ENCODE results near the gene MED25. TPM values are rescaled to one million over a fixed set of nuclear protein-coding genes. Genes with fewer than 3 reads are reported as not detected.

The MED25 gene
- total and polyA plus RNA-seq, 2 of the 4 experiments (the other 2 are of a cell fraction), result 4.7 to 38.5 TPM

- TF ChIP-seq RCOR1 (IDR thresholded peaks at IDR 0.05; ENCODE audit: insufficient replicate concordance, low read length) (no peak), CEBPB (IDR thresholded peaks at IDR 0.05; ENCODE audit: low read depth, low read length) (0 out of 2 replicates have a peak, but pooled peaks have one; percentile 20), SMC3 (IDR thresholded peaks at IDR 0.05; ENCODE audit: low read depth, low read length) (0 out of 2 replicates have a peak, but pooled peaks have one; percentile 9)
Measured at GRCh38 chr19:49812997-49813861, 4.9 kb upstream of the MED25 start, which contains the start of gene FUZ (continued).

- Histone ChIP-seq H3K18ac (ENCODE audit: low read depth, low read length) (no peak overlapping the region), H2BK15ac (ENCODE audit: low read depth, low read length) (no peak overlapping the region), H2AK5ac (ENCODE audit: low read depth, low read length) (no peak overlapping the region), H3K79me1 (ENCODE audit: low read depth in 1 of 2, low read length in 2 of 2) (peaks cover 10 to 27% of the 10 kb centered on the region in 2 experiments), H3K4me1 (ENCODE audit: control insufficient read depth, insufficient read depth, low read length) (peaks cover 4% of the 10 kb centered on the region), H2AK9ac (replicated peaks; ENCODE audit: low read depth, low read length, poor library complexity) (no peak overlapping the region), H3K23ac (ENCODE audit: low read depth, low read length) (no peak overlapping the region), H4K8ac (ENCODE audit: low read depth in 2 of 2, low read length in 2 of 2) (peak overlapping the region in 1 of 2 experiments; percentile 65; a peak in 1 of 4 replicates), H3K9me1 (ENCODE audit: insufficient read depth, low read length) (peaks cover 17% of the 10 kb centered on the region), H3K9ac (ENCODE audit: low read depth, low read length) (no peak overlapping the region), H3K4ac (ENCODE audit: low read depth, low read length) (no peak overlapping the region), H4K91ac (ENCODE audit: insufficient read depth, low read depth, low read length) (no peak overlapping the region), H3K27ac (ENCODE audit: insufficient read depth, low read length) (no peak overlapping the region), H3K27me3 (ENCODE audit: control insufficient read depth, insufficient read depth, low read length) (no peaks in the 10 kb centered on the region), H3K56ac (ENCODE audit: extremely low read depth, insufficient read depth, low read length) (no peak overlapping the region), H2BK20ac (ENCODE audit: low read depth, low read length) (no peak overlapping the region), H3K4me2 (ENCODE audit: low read depth, low read length) (no peak overlapping the region), H4K5ac (ENCODE audit: low read depth, low read length) (no peak overlapping the region; the same call in 1 of the 2 replicates), H3K36me3 (ENCODE audit: control insufficient read depth, insufficient read depth, low read length) (no peaks in the 10 kb centered on the region), H3K9me3 (ENCODE audit: control insufficient read depth, insufficient read depth, low read length) (no peaks in the 10 kb centered on the region), H2AFZ (replicated peaks; ENCODE audit: low read length, poor library complexity) (peak overlapping the region; percentile 70), H4K20me1 (ENCODE audit: insufficient read depth, low read length) (0 out of 2 replicates have a peak, but pooled peaks cover 2% of the 10 kb centered on the region), H3K4me3 (ENCODE audit: insufficient read depth, low read depth, low read length) (no peak overlapping the region), H2BK5ac (ENCODE audit: low read depth, low read length, poor library complexity, severe bottlenecking) (no peak overlapping the region), H2BK120ac (ENCODE audit: low read depth, low read length) (no peak overlapping the region), H3K14ac (replicated peaks; ENCODE audit: low read depth, low read length) (no peak overlapping the region)
- WGBS, 2 experiments (ENCODE audit: extremely low coverage in 2 of 2, insufficient read length in 1 of 2), result no CpG with 5 or more reads among the region's 1 CpG
- intact Hi-C loops (cut with micrococcal nuclease), result loop anchor here (10.0 kb wide), 1 partner anchor 99 kb away; no protein-coding TSS in a partner anchor
- ATAC-seq (ENCODE audit: low read depth) (no peak), DNase-seq (no peak)
- POLR2A ChIA-PET (ENCODE audit: unreplicated experiment), result no interaction called here
- dilution Hi-C loops (cut with HindIII; ENCODE audit: low sequenced_read_pairs, unreplicated experiment), result no loop called here
- CTCF ChIA-PET, result no interaction called here
- in situ Hi-C loops (cut with MboI; ENCODE audit: low sequenced_read_pairs), result no loop called here
- TF ChIP-seq FOS (IDR thresholded peaks at IDR 0.05; ENCODE audit: low read depth, low read length) (no peak), BHLHE40 (IDR thresholded peaks at IDR 0.05; ENCODE audit: low read depth, low read length) (no peak), NFE2L2 (IDR thresholded peaks at IDR 0.05; ENCODE audit: low read depth, low read length) (no peak), MAFK (IDR thresholded peaks at IDR 0.05; ENCODE audit: low read depth, low read length) (no peak)
- no TSS peak for BruUV-seq (replicated peaks)
Measured at GRCh38 chr19:49814010-49814409, 4.1 kb upstream of the MED25 start.

Measured in IMR-90 (cell line).